OCI-LY1 (cell line): ENCODE measurements around the gene OXLD1.

ENCODE experiments used
- H2AFZ ChIP-seq: fragments of 200-600 bp; sonication (generic), shearing (Covaris generic); 2 replicates; pipeline ENCODE4 v1.6.0; 2014; ENCODE audit warnings: antibody characterized with exemption, mild to moderate bottlenecking, low read length
- H3F3A ChIP-seq: fragments of 200-600 bp; sonication (generic), shearing (Covaris generic); 2 replicates; pipeline ENCODE4 v1.6.0; 2014; ENCODE audit warnings: mild to moderate bottlenecking, antibody characterized with exemption, low read length, moderate library complexity; ENCODE audit not compliant: insufficient read depth
- H3K27ac ChIP-seq: fragments of 200-600 bp; sonication (generic); 2 replicates; pipeline ENCODE4 v1.5.1; 2014; ENCODE audit warnings: low read length, mixed run types, mild to moderate bottlenecking, low read depth; ENCODE audit not compliant: poor library complexity, severe bottlenecking
- H3K27me3 ChIP-seq: fragments of 200-600 bp; sonication (generic); 2 replicates; pipeline ENCODE4 v1.6.0; 2014; ENCODE audit warnings: antibody characterized with exemption, mild to moderate bottlenecking, low read length, moderate library complexity; ENCODE audit not compliant: insufficient read depth
- H3K36me3 ChIP-seq: fragments of 200-600 bp; sonication (generic); 2 replicates; pipeline ENCODE4 v1.6.1; 2014; ENCODE audit warnings: mild to moderate bottlenecking, antibody characterized with exemption, low read length, moderate library complexity, mixed read lengths; ENCODE audit not compliant: insufficient read depth
- H3K4me1 ChIP-seq: fragments of 200-600 bp; sonication (generic); 2 replicates; pipeline ENCODE4 v1.5.1; 2014; ENCODE audit warnings: mild to moderate bottlenecking, low read length, moderate library complexity; ENCODE audit not compliant: insufficient read depth, severe bottlenecking
- H3K4me2 ChIP-seq: fragments of 200-600 bp; sonication (generic), shearing (Covaris generic); 2 replicates; pipeline ENCODE4 v1.6.1; 2014; ENCODE audit warnings: low read length
- H3K4me3 ChIP-seq: fragments of 200-600 bp; sonication (generic); 2 replicates; pipeline ENCODE4 v1.5.1; 2014; ENCODE audit warnings: low read length, low read depth, mild to moderate bottlenecking, mixed read lengths; ENCODE audit not compliant: poor library complexity, severe bottlenecking
- H3K79me2 ChIP-seq: fragments of 200-600 bp; shearing (Covaris generic); 2 replicates; pipeline ENCODE4 v1.6.1; 2016; ENCODE audit warnings: mixed run types, low read length, mixed read lengths; ENCODE audit not compliant: insufficient read depth
- H3K9ac ChIP-seq: fragments of 200-600 bp; sonication (generic), shearing (Covaris generic); 2 replicates; pipeline ENCODE4 v1.6.1; 2014; ENCODE audit warnings: mild to moderate bottlenecking, low read length, mixed read lengths
- H3K9me2 ChIP-seq: fragments of 200-600 bp; sonication (generic), shearing (Covaris generic); 2 replicates; pipeline ENCODE4 v1.6.1; 2014; ENCODE audit warnings: low read depth, mild to moderate bottlenecking, low read length, mixed read lengths
- H3K9me3 ChIP-seq: fragments of 200-600 bp; shearing (Covaris generic); 2 replicates; pipeline ENCODE4 v1.6.1; 2014; ENCODE audit warnings: low read length, mixed read lengths
- H4K20me1 ChIP-seq: fragments of 200-600 bp; sonication (generic), shearing (Covaris generic); 2 replicates; pipeline ENCODE4 v1.6.0; 2016; ENCODE audit warnings: mild to moderate bottlenecking, low read length; ENCODE audit not compliant: insufficient read depth
- EZH2 ChIP-seq: fragments of 200-600 bp; sonication (generic), shearing (Covaris generic); IDR thresholded peaks from 2 replicates; pipeline ENCODE4 v1.8.0; 2017; ENCODE audit warnings: borderline replicate concordance, mixed run types, mild to moderate bottlenecking, antibody characterized with exemption, low read length, moderate library complexity, mixed read lengths
- TF ChIP-seq, protein P1 (sequence below): fragments of 200-600 bp; sonication (generic), shearing (Covaris generic); IDR thresholded peaks from 2 replicates; pipeline ENCODE4 v1.5.1; 2017; ENCODE audit warnings: mild to moderate bottlenecking, antibody characterized with exemption, low read length, moderate library complexity, mixed read lengths

The OXLD1 gene

DNA sequence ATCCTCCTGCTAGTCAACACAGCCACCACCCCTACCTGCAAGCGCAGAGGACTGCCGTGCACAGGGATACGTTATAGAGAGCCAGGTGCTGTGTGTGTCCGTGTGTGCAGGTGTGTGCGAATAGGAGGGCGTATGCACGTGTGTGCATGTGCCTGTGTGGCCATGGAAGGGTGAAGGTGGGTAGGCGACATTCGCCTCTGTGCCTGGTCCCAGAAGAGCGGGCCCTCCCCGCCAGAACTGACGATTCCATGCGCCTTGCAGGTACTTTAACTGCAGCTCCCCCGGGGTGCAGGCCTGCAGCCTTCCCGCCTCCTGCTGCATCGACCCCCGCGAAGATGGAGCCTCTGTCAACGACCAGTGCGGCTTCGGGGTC, 18.8 kb downstream of the OXLD1 start:
- TF ChIP-seq EZH2: no peak
- TF ChIP-seq, protein P1, sequence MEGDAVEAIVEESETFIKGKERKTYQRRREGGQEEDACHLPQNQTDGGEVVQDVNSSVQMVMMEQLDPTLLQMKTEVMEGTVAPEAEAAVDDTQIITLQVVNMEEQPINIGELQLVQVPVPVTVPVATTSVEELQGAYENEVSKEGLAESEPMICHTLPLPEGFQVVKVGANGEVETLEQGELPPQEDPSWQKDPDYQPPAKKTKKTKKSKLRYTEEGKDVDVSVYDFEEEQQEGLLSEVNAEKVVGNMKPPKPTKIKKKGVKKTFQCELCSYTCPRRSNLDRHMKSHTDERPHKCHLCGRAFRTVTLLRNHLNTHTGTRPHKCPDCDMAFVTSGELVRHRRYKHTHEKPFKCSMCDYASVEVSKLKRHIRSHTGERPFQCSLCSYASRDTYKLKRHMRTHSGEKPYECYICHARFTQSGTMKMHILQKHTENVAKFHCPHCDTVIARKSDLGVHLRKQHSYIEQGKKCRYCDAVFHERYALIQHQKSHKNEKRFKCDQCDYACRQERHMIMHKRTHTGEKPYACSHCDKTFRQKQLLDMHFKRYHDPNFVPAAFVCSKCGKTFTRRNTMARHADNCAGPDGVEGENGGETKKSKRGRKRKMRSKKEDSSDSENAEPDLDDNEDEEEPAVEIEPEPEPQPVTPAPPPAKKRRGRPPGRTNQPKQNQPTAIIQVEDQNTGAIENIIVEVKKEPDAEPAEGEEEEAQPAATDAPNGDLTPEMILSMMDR: no peak

DNA sequence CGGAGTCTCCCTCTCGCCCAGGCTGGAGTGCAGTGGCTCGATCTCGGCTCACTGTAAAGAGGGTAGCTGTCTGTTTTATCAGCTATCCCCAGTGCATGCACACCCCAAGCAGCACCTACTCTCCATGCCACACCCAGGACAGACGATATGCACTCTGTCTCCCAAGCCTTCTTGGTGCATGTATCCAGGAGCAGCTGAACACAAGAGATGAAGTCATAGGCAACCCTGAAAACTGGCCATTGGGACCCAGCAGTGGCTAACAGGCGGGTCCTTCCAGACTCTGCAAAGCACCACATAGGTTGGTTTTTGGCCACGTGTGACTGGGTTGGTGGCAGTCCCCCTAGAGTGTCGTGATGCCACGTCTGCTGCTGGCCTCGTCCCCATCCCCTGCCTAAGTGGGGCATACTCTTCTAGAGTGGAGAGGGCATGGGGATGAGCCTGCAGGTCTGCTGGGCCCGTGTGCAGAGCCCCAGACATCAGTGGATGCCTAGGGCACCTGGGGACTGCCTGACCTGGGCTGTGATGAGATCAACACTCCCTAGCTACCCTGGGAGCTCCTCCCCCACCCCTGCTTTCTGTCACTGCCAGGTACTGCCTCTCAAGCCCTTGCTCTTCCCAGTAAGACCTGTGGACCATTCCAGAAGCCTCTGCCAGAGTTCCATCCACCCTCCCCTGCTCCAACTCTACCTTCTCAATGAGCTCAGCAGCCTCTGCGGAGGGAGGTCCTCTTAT, 19.4 kb downstream of the OXLD1 start:
- Histone ChIP-seq H2AFZ (no peak overlapping the region), H3K27me3 (peaks cover 20% of the 10 kb centered on the region), H3K9me3 (no peaks in the 10 kb centered on the region), H3K36me3 (no peaks in the 10 kb centered on the region; the same call in 1 of the 2 replicates), H3K4me1 (no peaks in the 10 kb centered on the region), H3K4me3 (no peak overlapping the region), H3K9me2 (no peaks in the 10 kb centered on the region), H3K27ac (no peak overlapping the region), H3F3A (no peaks in the 10 kb centered on the region), H4K20me1 (no peaks in the 10 kb centered on the region), H3K4me2 (no peak overlapping the region), H3K79me2 (no peaks in the 10 kb centered on the region), H3K9ac (no peak overlapping the region)
- TF ChIP-seq EZH2: no peak
- TF ChIP-seq, protein P1: no peak

More for the DNA sequence above, 18.8 kb downstream of the OXLD1 start:
- Histone ChIP-seq H4K20me1 (no peaks in the 10 kb centered on the region), H3K4me3 (no peak overlapping the region), H3K27me3 (peaks cover 20% of the 10 kb centered on the region), H3K4me1 (peaks cover under 1% of the 10 kb centered on the region), H3K9me2 (no peaks in the 10 kb centered on the region), H3K4me2 (no peak overlapping the region), H2AFZ (no peak overlapping the region), H3K36me3 (no peaks in the 10 kb centered on the region; the same call in 1 of the 2 replicates), H3F3A (no peaks in the 10 kb centered on the region), H3K9ac (no peak overlapping the region), H3K27ac (no peak overlapping the region), H3K9me3 (no peaks in the 10 kb centered on the region), H3K79me2 (no peaks in the 10 kb centered on the region)

DNA sequence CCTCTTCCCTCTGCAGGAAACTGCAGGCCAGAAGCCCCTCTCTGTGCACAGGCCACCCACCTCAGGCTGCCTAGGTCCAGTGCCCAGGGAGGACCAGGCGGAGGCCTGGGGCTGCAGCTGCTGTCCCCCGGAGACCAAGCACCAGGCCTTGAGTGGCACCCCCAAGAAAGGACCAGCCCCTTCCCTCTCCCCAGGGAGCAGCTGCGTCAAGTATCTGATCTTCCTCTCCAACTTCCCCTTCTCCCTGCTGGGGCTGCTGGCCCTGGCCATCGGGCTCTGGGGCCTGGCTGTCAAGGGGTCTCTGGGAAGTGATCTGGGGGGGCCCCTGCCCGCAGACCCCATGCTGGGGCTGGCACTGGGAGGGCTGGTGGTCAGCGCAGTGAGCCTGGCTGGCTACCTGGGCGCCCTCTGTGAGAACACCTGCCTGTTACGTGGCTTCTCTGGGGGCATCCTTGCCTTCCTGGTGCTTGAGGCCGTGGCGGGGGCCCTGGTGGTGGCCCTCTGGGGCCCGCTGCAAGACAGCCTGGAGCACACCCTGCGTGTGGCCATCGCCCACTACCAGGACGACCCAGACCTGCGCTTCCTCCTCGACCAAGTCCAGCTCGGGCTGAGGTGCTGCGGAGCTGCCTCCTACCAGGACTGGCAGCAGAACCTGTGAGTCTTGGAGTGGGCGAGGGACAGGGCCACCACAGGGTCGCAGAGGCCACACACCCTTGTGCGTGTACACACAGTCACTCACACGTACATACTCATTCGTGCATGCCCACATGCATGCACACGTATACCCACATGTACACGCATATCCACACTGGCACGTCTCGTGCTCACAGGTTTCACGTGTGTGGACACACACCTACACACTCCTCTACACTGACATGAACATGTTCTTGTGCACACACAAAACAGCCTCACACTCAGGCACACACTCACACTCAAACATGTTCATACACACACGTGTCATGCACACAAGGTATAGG, 21.1 kb downstream of the OXLD1 start:
- H3K27ac ChIP-seq: no peak overlapping the region
- H4K20me1 ChIP-seq: no peaks in the 10 kb centered on the region
- no peak overlapping the region for H3K4me3 ChIP-seq
- no peaks in the 10 kb centered on the region for H3K9me3 ChIP-seq
- no peaks in the 10 kb centered on the region for H3K4me1 ChIP-seq
- H3K36me3 ChIP-seq: no peaks in the 10 kb centered on the region; the same call in 1 of the 2 replicates
- no peaks in the 10 kb centered on the region for H3F3A ChIP-seq
- no peak overlapping the region for H3K4me2 ChIP-seq
- H3K79me2 ChIP-seq: no peaks in the 10 kb centered on the region
- H3K9me2 ChIP-seq: no peaks in the 10 kb centered on the region
- H3K27me3 ChIP-seq: peaks cover 10% of the 10 kb centered on the region; the same call in 1 of the 2 replicates
- no peak for TF ChIP-seq EZH2
- TF ChIP-seq, protein P1: no peak
- no peak overlapping the region for H3K9ac ChIP-seq
- no peak overlapping the region for H2AFZ ChIP-seq
